KMS-11 (cell line): ENCODE results near the gene MED13L.
A peak's percentile ranks its signal among the peaks of the same experiment; 100 is the strongest.

ENCODE experiments used
- H2AFZ ChIP-seq: fragments of 200-600 bp; sonication (generic); 2 replicates; pipeline ENCODE4 v1.6.1; 2016; ENCODE audit warnings: antibody characterized with exemption, mixed run types, low read depth
- H3K27ac ChIP-seq: fragments of 200-600 bp; sonication (generic); 2 replicates; pipeline ENCODE4 v1.6.1; 2016; ENCODE audit warnings: mild to moderate bottlenecking, mixed run types
- H3K27me3 ChIP-seq: fragments of 200-600 bp; sonication (generic); 2 replicates; pipeline ENCODE4 v1.6.1; 2017; ENCODE audit warnings: mild to moderate bottlenecking, low read depth, mixed run types, moderate library complexity; ENCODE audit not compliant: insufficient read depth
- H3K36me3 ChIP-seq: fragments of 200-600 bp; sonication (generic); 2 replicates; pipeline ENCODE4 v1.6.1; 2017; ENCODE audit warnings: mild to moderate bottlenecking, mixed run types; ENCODE audit not compliant: insufficient read depth
- H3K4me1 ChIP-seq: fragments of 200-600 bp; sonication (generic); 2 replicates; pipeline ENCODE4 v1.6.1; 2016; ENCODE audit warnings: mild to moderate bottlenecking, low read depth, mixed run types; ENCODE audit not compliant: poor library complexity, severe bottlenecking
- H3K4me2 ChIP-seq: fragments of 200-600 bp; sonication (generic); 2 replicates; pipeline ENCODE4 v1.7.0; 2016; ENCODE audit warnings: mild to moderate bottlenecking, mixed run types
- H3K4me3 ChIP-seq: fragments of 200-600 bp; sonication (generic); IDR thresholded peaks from 2 replicates; pipeline ENCODE4 v1.6.1; 2017; ENCODE audit warnings: low read depth, low read length, mixed read lengths; ENCODE audit not compliant: insufficient read depth
- H3K79me2 ChIP-seq: fragments of 200-600 bp; sonication (generic); 2 replicates; pipeline ENCODE4 v1.6.1; 2016; ENCODE audit warnings: low read depth, mixed run types; ENCODE audit not compliant: insufficient read depth
- H3K9ac ChIP-seq: fragments of 200-600 bp; sonication (generic); 2 replicates; pipeline ENCODE4 v1.6.1; 2016; ENCODE audit warnings: mild to moderate bottlenecking, mixed run types
- H4K20me1 ChIP-seq: fragments of 200-600 bp; sonication (generic); 2 replicates; pipeline ENCODE4 v1.6.1; 2016; ENCODE audit warnings: mild to moderate bottlenecking, mixed run types; ENCODE audit not compliant: insufficient read depth
- TF ChIP-seq, protein P1 (sequence below): fragments of 200-600 bp; sonication (generic); conservative IDR thresholded peaks from 2 replicates; pipeline ENCODE4 v1.6.1; 2017; ENCODE audit warnings: low read depth, mild to moderate bottlenecking, antibody characterized with exemption, low read length, moderate library complexity, mixed read lengths

The MED13L gene

DNA sequence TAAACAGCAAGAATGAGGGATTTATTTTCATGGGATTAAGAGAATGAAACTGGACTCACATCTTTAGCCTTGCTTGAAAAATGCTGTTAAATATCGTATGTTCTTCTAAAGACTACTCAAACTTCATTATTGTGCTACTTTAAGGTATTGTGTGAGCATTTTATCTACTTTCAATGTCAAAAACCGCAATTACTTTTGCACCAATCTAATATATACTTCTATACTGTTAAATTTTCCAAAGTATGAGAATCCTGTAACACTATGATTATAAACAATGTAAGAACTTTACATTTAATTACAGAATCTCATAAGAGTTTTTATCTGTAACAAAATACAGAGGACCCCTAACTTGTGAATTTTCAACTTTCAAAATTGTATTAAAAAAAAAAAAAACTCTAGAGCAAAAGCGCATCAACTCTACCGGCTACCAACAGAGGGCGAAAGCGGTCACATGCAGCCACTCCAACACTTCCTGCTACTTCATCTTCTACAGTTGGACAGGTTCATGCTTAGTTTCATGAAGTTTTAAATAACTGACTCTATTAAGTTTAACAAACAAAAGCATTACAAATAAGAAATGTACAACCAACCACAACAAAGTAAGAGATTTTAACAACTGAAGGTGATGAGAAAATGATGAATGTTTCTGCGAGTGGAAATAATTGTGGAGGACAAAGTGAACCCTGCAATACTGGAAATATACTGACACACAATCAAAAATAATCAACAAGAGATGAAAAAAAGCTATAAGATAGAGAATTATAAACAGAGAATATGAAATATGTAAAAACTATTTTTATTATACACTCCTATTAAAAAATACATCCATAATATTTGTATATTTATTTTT lies 210.9 kb downstream of the MED13L start:
- Histone ChIP-seq H3K27me3 (no peaks in the 10 kb centered on the region), H3K9ac (no peak overlapping the region), H3K4me1 (peaks cover 34% of the 10 kb centered on the region), H3K79me2 (peaks cover 18% of the 10 kb centered on the region; the same call in 1 of the 2 replicates), H2AFZ (no peak overlapping the region), H3K4me3 (no peak overlapping the region), H4K20me1 (no peaks in the 10 kb centered on the region), H3K4me2 (no peak overlapping the region), H3K27ac (no peak overlapping the region), H3K36me3 (no peaks in the 10 kb centered on the region)
- TF ChIP-seq, protein P1, sequence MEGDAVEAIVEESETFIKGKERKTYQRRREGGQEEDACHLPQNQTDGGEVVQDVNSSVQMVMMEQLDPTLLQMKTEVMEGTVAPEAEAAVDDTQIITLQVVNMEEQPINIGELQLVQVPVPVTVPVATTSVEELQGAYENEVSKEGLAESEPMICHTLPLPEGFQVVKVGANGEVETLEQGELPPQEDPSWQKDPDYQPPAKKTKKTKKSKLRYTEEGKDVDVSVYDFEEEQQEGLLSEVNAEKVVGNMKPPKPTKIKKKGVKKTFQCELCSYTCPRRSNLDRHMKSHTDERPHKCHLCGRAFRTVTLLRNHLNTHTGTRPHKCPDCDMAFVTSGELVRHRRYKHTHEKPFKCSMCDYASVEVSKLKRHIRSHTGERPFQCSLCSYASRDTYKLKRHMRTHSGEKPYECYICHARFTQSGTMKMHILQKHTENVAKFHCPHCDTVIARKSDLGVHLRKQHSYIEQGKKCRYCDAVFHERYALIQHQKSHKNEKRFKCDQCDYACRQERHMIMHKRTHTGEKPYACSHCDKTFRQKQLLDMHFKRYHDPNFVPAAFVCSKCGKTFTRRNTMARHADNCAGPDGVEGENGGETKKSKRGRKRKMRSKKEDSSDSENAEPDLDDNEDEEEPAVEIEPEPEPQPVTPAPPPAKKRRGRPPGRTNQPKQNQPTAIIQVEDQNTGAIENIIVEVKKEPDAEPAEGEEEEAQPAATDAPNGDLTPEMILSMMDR: peak; percentile 86

DNA sequence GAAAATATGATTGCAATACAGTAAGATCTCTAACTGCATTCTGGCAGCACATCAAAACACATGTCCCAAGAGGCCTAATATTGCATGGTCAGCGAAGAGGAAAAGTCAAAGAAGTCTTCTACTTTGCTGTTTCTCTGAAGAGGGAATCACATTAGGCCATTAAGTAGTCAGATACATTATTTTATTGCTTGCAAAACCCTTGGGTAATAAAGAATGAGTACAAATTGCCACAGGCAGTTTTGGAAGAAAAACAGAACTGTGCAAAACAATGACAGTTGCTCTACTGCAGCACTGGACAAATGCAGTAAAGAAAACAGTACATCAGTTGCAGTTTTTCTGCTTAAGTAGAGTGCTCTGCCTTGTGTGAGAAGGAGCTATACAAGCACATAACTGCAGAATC lies 211.9 kb downstream of the MED13L start:
- Histone ChIP-seq H3K4me2 (no peak overlapping the region), H3K27me3 (no peaks in the 10 kb centered on the region), H4K20me1 (no peaks in the 10 kb centered on the region), H2AFZ (no peak overlapping the region), H3K4me1 (peaks cover 39% of the 10 kb centered on the region), H3K27ac (no peak overlapping the region), H3K79me2 (peaks cover 18% of the 10 kb centered on the region; the same call in 1 of the 2 replicates), H3K4me3 (no peak overlapping the region), H3K36me3 (no peaks in the 10 kb centered on the region), H3K9ac (no peak overlapping the region)
- TF ChIP-seq, protein P1: no peak

DNA sequence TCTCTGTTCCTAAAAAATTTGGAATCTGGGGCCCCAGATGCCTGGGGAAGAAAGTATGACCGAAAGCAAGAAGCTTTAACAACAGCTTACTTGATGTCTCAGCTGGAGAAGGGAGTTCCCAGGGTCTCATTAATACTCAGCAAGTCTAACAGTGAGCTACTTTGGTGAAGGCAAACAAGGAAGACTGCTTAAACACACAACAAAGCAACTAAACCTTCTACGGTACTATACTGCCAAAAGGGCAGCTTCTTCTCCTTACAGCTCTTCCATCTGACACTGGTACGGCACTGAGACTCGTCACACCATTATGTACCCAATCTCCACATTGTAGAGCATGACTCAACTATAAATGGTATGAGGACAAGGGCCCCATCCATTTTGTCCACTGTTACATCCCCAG lies 213.0 kb downstream of the MED13L start:
- TF ChIP-seq, protein P1: no peak
- Histone ChIP-seq H3K4me3 (no peak overlapping the region), H3K9ac (no peak overlapping the region), H3K27ac (no peak overlapping the region), H4K20me1 (no peaks in the 10 kb centered on the region), H3K36me3 (no peaks in the 10 kb centered on the region), H2AFZ (no peak overlapping the region), H3K4me2 (no peak overlapping the region), H3K27me3 (no peaks in the 10 kb centered on the region), H3K4me1 (peaks cover 41% of the 10 kb centered on the region), H3K79me2 (peaks cover 14% of the 10 kb centered on the region; the same call in 1 of the 2 replicates)

DNA sequence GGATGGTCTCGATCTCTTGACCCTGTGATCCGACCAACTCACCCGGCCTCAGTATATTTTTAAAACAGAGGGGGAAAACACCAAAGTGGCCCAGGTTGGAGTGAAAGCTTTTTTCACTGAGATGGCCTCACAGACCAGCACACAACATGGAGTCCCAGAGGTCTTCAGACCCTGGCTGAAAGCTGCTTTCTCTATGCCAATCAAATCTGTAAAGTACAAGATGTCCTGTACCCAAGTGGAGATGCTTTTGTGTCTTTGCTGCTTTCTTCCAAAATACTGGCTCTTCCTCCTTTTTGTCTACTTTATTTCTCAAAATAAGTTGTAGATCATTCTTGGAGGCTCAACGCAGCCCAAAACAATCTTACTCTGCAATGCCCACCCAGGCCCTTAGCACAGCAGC lies 214.8 kb downstream of the MED13L start:
- H3K4me1 ChIP-seq: peaks cover 35% of the 10 kb centered on the region
- H3K79me2 ChIP-seq: peaks cover 14% of the 10 kb centered on the region; the same call in 1 of the 2 replicates
- H3K9ac ChIP-seq: no peak overlapping the region
- no peak overlapping the region for H2AFZ ChIP-seq
- H3K27ac ChIP-seq: no peak overlapping the region
- TF ChIP-seq, protein P1: no peak
- no peaks in the 10 kb centered on the region for H3K36me3 ChIP-seq
- H3K4me3 ChIP-seq: no peak overlapping the region
- H3K4me2 ChIP-seq: no peak overlapping the region
- no peaks in the 10 kb centered on the region for H3K27me3 ChIP-seq
- H4K20me1 ChIP-seq: no peaks in the 10 kb centered on the region
